Fibroblast of villous mesenchyme (primary cell): ENCODE results near the gene LYRM4. TPM values are rescaled to one million over a fixed set of nuclear protein-coding genes. Genes with fewer than 3 reads are reported as not detected.
"Not testable (repeated sequence)": the region's sequence is repeated elsewhere in the genome, so short reads cannot be mapped to it uniquely, and the experiment has no call there.

Experiments
- DNase-seq: peaks from one replicate; pipeline ENCODE4 v3.0.0-alpha.2; 2010; ENCODE audit warnings: low read depth
- H3K4me3 ChIP-seq: 2 replicates; pipeline ENCODE4 v1.5.1; 2011; ENCODE audit warnings: low read depth, mild to moderate bottlenecking, low read length
- CTCF ChIP-seq: IDR thresholded peaks from 2 replicates; pipeline ENCODE4 v1.5.1; 2012; ENCODE audit warnings: low read depth, mild to moderate bottlenecking, low read length; ENCODE audit not compliant: insufficient read depth
- total RNA-seq: library from RNA; depleted of rRNA; stranded (reverse); fragments of >200 nt; gene quantifications from 2 replicates; pipeline ENCODE4 v1.2.3, GENCODE V29; 2012

The LYRM4 gene
- total RNA-seq, 1 donor: 13.4 TPM

DNA sequence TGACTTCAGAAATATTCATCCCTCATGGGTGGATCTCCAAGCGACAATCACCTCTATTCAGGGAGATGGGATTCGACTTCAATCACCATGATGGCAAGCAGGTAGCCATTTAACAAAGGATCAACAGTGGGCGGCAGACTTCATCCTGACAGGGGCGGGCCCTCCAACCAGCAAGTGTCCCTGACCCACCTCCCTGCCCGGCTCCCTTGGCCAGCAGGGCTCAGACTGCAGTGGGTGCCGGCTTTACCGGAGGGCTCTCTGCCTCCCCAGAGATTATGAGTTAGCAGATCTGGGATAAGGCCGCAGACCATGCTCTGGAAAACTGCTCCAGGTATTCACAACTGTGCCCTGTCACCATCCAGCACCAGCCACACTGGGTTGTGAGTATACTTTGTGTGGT is 136.2 kb downstream of the LYRM4 start:
- TF ChIP-seq CTCF: no peak
- no peak for DNase-seq
- H3K4me3 ChIP-seq: no peak overlapping the region

DNA sequence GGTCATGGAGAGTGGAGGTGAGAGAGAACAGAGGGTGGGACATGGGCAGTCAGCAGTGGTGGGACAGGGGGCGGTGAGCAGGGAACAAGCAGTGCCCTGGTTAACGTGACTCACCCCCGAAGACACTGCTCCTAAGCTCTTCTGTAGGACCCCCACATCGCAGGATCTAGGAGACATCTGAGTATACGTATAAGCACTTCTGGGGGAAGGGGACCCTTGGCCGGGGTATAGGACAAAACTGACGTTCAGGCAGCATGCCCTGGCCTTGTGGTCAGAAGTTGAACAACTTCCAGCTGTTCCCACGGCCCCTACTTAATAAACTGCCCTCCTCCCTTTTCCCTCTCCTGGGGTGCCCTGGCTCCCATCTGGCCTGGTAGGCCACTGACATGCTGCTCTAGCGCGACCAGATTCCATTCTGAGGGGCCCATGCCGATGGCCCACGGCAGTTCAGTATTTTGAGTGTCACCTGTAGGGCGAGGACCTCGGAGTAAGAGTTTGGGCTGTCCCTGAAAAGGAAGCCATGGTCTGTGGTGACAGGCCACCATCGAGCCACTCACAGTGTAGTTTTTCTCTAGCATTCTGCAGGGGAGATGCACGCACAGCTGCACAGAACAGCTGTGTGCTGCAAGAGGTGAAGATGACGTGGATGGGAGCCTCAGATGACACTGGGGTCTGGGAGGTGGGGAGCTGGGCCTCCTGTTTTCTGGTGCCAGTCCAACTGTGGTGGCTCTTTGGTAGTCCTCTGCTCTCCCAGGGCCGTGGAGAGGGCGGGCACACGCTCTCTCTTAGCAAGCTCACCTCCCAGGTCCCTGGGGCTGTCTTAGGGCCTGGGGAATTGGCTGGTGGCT is 137.2 kb downstream of the LYRM4 start:
- DNase-seq: no peak
- no peak for TF ChIP-seq CTCF
- no peak overlapping the region for H3K4me3 ChIP-seq

DNA sequence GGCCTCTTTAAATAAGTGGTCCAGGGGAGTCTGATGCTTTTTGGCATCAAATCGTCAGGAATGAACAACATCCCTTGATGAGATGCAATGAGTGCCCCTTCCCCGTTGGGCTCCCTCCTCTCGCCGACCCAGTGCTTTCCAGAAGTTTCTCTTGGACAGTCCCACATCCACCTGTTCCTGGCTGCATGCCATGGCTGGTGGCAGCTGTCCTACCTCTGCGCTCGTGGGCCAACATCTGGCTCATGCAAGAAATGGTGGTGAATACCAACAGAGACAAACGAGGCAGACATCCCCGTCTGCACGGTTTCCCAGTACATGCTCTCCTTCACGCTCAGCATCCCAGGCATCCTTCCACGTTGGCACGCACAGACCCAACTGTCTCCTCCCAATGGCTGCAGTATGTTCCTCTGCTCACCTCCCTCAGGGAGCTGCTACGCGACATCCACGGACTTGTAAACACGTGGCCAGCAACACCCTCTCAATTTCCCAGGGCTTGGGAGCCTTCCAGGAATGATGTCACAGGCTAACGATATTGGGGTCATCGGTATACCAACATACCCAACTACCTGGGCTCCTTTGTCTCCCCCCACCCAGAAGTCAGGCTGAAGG is 138.1 kb downstream of the LYRM4 start:
- H3K4me3 ChIP-seq: no peak overlapping the region
- no peak for DNase-seq
- TF ChIP-seq CTCF: no peak

- DNase-seq: no peak
- no peak for TF ChIP-seq CTCF
- H3K4me3 ChIP-seq: no peak overlapping the region
Measured at GRCh38 chr6:5121956-5122355, 138.8 kb downstream of the LYRM4 start.

DNA sequence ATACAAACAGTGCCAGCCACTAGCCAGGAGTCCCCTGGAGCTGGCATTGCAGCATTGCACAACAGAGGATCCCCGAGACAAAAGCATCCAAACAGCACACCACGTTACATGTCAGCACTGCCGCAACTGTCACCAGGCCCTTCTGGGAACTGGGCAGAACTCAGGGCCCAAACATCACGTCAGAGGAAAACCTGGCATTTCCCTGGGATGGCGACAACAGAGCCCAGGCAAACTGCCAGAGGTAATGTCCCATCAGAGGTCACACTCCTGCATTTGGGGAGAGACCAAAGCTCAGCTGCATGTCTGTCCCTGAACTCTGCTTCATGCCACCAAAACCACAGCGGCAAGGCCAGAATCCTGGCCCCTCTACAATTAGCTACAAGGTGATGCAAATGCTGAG is 139.3 kb downstream of the LYRM4 start:
- no peak for DNase-seq
- no peak for TF ChIP-seq CTCF
- no peak overlapping the region for H3K4me3 ChIP-seq

DNA sequence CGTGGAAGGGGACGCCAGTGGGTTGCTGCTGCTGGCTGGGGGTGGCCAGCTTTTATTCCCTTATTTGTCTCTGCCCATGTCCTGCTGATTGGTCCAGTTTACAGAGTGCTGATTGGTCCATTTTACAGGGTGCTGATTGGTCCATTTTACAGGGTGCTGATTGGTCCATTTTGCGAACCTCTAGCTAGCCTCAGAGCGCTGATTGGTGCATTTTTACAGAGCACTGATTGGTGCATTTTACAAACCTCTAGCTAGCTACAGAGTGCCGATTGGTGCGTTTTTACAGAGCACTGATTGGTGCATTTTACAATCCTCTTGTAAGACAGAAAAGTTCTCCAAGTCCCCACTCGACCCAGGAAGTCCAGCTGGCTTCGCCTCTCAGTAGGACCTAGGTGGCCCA is 140.2 kb downstream of the LYRM4 start:
- H3K4me3 ChIP-seq, DNase-seq: not testable (repeated sequence)

GRCh38 chr6:5120011-5120410 is 140.7 kb downstream of the LYRM4 start:
- TF ChIP-seq CTCF: no peak
- no peak for DNase-seq
- H3K4me3 ChIP-seq: no peak overlapping the region
